Raji (cell line): ENCODE measurements around the gene IL13.

Source experiments
- POLR2A ChIP-seq: IDR thresholded peaks from 2 replicates; pipeline ENCODE4 v1.6.1; 2011; ENCODE audit warnings: low read depth, low read length, control low read depth; ENCODE audit not compliant: insufficient read depth

Gene IL13

DNA sequence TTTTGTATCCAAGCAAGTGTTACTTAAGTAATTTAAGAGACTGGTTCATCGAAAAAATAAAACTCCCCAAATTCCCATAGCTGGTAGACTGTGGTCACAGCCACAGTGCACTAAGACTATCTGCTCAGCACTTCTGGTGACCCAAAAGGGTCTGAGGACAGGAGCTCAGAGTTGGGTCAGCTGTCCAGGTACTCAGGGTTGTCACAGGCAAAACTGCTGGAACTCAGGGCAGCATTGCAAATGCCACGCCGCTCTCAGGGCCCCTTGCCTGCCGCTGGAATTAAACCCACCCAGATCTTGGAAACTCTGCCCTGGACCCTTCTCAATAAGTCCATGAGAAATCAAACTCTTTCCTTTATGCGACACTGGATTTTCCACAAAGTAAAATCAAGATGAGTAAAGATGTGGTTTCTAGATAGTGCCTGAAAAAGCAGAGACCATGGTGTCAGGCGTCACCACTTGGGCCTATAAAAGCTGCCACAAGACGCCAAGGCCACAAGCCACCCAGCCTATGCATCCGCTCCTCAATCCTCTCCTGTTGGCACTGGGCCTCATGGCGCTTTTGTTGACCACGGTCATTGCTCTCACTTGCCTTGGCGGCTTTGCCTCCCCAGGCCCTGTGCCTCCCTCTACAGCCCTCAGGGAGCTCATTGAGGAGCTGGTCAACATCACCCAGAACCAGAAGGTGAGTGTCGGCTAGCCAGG, at the start of gene IL13:
Gene IL13, plus strand, starts transcription at position 498 of the 705 bp plus-strand sequence. Its CDS starts 14 bp downstream, at position 512.
- TF ChIP-seq POLR2A = no peak

DNA sequence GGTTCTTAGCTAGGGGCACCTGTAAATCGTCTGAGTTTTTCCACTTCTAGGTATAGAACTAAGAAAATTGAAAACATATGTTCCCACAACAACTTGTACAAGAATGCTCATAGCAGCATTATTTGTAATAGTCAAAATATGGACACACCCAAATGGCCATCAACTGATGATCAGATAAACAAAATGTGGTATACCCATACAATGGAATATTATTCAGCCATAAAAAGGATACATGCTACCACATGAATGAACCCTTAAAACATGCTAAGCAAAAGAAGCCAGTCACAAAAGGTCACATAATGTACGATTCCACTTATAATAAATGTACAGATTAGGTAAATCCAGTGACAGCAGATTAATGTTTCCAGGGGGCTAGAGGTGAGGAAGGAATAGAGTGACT, 46.0 kb upstream of the IL13 start:
- no peak for TF ChIP-seq POLR2A

DNA sequence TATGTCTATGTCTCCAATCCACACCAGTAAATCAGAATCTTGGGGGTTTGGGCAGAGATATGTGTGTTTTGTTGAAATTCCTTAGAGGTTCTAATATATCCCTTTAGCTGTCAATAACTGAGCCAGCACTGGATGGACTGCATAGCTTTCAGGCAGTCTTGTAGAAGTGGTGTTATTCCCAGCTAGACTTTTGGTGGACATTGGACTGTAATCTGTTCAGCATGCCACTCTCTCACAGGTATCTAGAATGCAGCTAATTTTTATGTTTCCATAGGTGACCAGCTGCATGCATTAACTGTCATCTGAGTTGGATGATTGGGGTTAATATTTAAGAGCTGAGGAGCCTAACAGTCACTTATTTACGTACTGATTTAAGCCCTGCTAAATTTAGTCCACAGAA, 45.1 kb upstream of the IL13 start:
- no peak for TF ChIP-seq POLR2A

GRCh38 chr5:132621699-132622098, 36.3 kb upstream of the IL13 start:
- TF ChIP-seq POLR2A = no peak

- no peak for TF ChIP-seq POLR2A
Observed at GRCh38 chr5:132622608-132623007, 35.4 kb upstream of the IL13 start.

- TF ChIP-seq POLR2A = no peak
Observed at GRCh38 chr5:132627470-132627869, 30.5 kb upstream of the IL13 start.

GRCh38 chr5:132628814-132629213, 29.2 kb upstream of the IL13 start:
- no peak for TF ChIP-seq POLR2A

DNA sequence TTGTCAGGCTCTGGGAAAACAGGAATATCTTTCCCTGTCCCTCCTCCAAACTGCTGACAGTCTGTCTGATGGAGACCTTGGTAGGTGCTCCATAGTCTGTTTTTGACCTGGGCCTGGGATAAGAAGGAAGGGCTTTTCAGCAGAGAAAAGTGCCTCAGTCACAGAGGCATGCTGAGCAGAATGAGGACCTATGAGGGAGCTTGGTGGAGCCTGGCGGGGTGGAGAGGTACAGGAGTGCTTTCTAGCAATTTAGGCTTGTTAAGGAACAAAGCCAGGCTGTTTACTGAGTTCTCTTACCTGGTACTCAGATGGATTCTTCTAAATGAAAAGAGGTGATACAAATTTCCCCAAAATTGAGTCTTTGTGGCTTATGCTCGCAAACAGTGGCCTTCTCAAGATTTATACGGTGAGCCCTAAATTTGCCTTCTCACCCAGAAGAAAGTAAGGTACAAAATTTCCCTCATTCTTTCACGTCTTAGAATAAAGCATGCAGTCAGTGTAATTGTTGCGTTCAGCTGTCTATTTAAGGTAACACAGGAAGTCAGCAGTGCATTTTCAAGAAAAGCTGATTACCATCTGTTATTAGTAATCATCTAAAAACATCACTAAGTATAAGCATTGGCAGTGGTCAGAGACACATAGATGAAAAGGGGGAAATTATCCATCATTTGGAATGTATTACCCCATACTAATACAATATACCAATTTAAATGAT, 28.6 kb upstream of the IL13 start:
- no peak for TF ChIP-seq POLR2A

- no peak for TF ChIP-seq POLR2A
Observed at GRCh38 chr5:132635873-132636272, 22.1 kb upstream of the IL13 start.

GRCh38 chr5:132637241-132637640, 20.7 kb upstream of the IL13 start:
- TF ChIP-seq POLR2A = no peak

DNA sequence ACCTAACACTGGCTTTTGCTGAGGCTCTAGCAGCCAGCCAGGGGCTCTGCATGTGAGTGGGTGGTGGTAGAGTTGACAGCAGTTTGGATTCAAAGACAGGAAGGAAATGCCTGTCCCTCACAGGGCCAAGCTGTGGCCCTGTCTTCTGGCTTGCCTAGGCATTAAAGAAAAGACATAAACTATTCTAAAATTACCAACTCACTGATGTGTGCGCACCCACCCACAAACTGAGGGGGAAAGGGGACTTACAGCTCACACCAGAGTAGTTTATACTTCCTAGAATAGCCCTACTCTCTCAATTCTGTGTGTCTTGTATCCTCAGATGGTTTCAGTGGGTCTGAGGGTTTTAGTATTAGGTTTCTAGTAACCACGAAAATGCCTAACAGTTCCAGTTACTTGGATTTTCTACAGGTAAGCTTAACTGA, 18.3 kb upstream of the IL13 start:
- no peak for TF ChIP-seq POLR2A

DNA sequence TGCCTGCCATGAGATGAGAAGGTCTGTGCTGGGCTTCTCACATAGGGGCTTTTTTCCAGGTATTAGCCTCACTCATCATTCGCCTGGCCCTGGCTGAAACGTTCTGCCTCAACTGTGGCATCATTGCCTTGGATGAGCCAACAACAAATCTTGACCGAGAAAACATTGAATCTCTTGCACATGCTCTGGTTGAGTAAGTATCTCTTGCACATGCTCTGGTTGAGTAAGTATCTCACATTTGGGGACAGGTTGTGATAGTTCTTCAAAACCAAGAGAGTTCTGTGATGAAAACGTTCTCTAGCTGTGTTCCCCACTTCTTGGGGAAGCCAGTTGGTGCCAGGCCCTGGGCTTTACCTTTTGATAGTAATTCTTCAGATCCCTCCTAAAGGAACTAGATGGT, 17.4 kb upstream of the IL13 start:
- TF ChIP-seq POLR2A = no peak

DNA sequence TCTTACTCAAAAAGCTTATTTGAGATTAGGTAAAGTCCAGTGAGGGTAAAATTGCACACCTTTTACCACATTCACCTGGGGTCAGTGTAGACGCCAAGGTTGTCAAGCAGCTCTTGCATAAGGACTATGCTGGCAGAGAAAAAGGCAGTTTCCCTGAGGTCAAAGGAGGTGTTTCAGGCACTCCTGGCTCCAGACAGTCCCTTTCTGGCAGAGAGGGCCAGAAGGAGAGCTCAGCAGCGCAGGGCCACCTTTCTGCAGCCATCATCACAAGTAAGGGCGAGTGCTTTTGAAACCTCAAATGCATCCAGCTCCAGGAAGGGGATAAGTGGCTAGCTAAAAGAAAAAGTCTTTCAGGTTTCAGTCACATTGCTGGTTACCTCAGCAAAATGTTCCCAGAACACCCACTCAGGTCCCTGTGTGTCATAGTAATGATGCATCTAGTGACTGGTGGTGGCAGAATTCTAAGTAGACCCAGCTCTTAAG, 16.7 kb upstream of the IL13 start:
- TF ChIP-seq POLR2A = no peak

- TF ChIP-seq POLR2A = no peak
Observed at GRCh38 chr5:132641841-132642240, 16.1 kb upstream of the IL13 start.

DNA sequence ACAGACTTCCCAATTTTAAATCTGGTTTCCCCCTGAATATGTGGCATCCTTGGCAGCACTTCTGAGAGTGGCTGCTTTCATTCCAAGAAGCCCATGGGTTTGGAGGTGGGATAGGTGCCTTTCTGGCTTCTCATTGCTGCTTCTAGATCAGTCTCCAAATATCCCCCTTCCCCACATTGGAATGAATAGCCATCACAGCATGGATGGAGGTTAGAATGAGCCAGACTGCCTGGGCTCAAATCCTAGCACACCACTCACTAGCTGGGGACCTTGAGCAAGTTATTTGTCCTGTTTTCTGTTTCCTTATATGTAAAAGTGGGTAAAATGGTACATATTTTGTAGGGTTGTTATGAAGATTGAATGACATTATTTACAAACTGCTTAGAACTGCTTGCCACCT, 13.8 kb upstream of the IL13 start:
- TF ChIP-seq POLR2A = no peak

DNA sequence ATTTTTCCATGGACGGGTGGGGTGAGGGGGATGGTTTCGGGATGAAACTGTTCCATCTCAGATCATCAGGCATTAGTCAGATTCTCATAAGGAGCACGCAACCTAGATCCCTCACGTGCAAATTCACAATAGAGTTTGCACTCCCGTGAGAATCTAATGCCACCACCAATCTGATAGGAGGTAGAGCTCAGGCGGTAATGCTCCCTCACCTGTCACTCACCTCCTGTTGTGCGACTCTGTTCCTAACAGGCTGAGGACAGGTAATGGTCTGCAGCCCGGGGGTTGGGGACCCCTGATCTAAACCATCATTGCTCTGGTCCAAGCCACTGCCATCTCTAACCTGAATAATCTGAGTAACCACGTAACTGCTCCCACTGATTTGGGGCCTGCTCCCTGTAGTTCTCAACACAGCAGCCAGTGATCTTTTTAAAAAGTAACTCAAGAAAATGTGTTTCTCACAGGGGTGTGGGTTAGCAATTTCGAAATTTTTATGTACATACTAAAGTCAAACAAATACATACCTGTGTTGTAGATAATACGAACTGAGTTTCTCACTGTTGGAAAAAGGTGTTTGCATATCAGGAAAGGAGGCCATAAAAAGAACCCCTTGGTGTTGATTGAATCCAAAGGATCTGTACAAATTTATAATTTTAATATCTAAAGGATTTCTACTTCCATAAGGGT, 11.2 kb upstream of the IL13 start:
- TF ChIP-seq POLR2A = no peak
